HG03066 (cell line): Measurements from ENCODE around the gene HAUS3.

Experiments
- ATAC-seq: cut with Tn5 transposase; IDR thresholded peaks from one replicate; pipeline ENCODE4 v1.9.1; 2021; ENCODE audit warnings: low read depth; ENCODE audit not compliant: unreplicated experiment

HAUS3 gene

DNA sequence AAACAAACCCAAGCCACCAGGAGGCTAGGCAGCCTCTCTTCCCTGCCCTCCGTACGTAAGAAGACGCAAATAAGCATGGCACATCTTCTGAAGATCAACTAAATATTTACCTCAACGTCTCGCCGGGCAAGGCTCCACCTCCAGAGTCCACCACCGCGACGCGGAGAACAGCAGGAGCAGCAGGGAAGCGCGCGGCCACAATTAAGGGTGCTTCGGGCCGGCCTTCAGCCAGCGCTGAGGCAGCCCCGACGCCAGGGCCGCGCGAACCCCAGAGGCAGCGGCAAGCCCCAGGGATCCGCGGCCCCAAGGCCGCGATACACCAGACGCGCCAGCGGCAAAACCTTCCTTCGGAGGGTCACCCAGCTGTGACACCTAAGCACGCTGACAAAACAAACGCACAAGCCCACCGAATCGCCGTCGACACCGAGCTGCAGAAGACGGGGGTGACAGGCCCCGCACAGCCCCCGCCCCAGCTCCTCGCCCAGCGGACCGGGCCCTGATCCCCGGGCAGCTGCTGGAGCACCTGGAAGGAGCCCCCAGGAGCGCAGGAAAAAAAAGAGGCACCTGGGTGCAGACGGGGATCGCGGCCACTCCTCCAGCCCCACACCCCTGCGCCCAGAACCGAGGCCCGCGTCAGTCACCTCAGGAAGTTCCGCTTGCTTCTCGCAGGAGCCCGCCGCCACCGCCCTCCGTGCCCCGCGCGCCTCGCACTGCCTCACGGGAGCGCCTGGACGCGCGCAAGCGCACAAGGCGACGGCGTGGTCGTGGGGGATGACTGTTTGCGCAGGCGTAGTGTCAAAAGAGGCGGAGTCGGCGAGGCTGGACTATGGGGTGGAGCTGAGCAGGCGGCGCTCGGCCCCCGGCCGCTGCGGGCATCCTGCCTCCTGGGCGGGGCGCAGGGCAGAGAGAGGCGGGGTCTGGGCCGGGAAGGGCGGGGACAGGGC is at the start of gene HAUS3, which contains the start of gene POLN:
TSS of gene HAUS3 (minus strand) at position 712 of the 944 bp plus-strand sequence. CDS start 1,175 bp downstream, outside the sequence.
TSS of gene POLN (minus strand) at position 712 of the 944 bp plus-strand sequence. CDS start 12,890 bp downstream, outside the sequence.
- ATAC-seq, result peak; percentile 86

DNA sequence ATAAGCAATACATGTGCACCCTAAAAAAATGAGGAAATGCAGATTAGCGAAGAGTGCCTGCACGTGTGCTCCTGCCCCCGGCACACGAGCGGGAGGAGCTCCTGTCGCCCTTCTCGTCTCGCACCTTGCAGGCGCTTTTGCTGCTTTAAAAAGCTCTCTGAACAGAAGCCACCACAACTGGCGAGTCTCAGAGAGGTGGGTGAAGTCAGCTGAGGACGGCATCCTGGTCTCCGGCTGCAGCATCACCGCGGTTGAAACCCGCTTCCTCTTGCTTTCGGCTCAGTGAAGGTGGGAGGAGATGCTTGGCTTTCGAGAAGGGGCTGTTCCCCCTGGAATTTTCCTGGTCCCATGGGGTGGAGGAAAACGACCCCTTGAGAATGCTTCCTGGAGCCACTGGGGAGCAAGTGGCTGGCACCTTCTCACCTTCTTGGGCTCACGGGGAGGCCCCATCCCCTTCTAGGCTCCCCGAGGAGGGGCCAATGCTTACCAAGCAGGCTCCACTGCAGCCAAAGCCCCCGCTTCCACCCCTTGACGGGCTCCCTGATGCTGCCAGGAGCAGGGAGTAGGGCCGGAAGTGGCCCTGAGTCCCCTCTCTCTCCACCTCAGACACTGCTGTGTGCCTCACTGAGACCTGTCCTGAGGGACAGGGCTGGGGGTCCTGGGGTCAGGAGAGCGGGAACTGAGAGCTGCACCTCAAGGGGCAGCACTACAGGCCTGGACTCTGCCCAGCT is 49.2 kb upstream of the HAUS3 start:
- ATAC-seq, result no peak

DNA sequence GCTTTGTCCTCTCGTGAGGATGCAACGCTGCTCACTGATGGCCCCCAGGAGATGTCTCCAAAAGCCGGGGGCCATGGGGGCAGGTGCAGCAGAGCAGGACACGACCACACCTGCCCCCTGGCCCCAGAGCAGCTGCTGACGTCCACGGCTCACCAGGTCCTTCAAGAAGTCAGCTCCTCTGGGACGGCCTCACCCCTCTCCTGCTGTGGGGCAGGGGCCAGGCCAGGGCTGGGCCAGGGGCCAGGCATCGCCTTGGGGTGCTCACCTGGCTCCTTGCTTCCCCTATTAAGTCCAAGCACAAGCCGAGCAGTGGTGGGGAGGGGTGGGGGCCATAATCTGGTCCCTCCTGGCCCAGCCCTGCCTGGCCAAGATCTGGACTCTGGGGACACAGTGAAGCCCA is 48.6 kb upstream of the HAUS3 start:
- ATAC-seq, result no peak

GRCh38 chr4:2289955-2290333 is 48.0 kb upstream of the HAUS3 start:
- no peak for ATAC-seq

- ATAC-seq, result no peak
These were observed 47.5 kb upstream of the HAUS3 start for GRCh38 chr4:2289311-2289954.

GRCh38 chr4:2288051-2288541 is 46.2 kb upstream of the HAUS3 start:
- no peak for ATAC-seq

GRCh38 chr4:2287594-2287915 is 45.6 kb upstream of the HAUS3 start:
- ATAC-seq, result no peak

GRCh38 chr4:2286904-2287593 is 45.1 kb upstream of the HAUS3 start:
- no peak for ATAC-seq

GRCh38 chr4:2285613-2286381 is 43.9 kb upstream of the HAUS3 start:
- ATAC-seq, result no peak

- no peak for ATAC-seq
These were observed 43.2 kb upstream of the HAUS3 start for GRCh38 chr4:2284934-2285612.

DNA sequence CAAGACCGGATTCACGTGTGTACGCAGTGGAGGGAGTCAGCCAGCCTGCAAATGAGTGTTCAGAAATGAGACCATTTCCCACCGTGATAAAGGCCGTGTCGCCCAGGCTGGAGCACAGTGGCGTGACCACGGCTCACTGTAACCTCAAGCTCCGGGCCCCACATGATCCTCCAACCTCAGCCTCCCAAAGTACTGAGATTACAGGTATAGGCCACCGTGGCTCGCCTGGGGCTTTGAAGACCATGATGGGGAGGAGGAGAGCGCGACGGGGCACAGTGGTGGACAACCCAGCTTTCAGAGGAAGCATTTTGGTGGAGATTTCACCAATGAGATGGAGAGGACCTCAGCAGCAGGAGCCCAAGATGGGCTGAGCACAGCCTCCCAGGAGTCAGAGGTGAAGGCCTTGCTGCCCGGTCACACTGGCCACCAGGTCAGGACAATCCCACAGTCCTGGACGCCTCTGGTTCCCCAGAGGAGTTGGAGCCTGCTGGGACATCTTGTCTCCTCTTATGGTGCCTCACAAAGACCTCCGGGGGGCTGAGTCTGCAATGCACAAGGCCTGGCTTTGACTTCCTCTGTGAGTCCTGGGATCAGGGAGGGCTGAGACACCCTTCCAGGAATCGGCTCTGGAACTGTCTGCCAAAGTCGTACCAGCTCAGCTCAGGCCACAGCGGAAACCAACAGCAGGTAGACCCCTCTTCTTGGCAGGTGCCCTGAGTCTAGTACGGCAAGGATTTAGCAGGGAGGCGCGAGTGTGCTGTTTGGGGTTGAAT is 42.4 kb upstream of the HAUS3 start:
- ATAC-seq, result no peak

GRCh38 chr4:2283199-2283711 is 41.3 kb upstream of the HAUS3 start:
- no peak for ATAC-seq

DNA sequence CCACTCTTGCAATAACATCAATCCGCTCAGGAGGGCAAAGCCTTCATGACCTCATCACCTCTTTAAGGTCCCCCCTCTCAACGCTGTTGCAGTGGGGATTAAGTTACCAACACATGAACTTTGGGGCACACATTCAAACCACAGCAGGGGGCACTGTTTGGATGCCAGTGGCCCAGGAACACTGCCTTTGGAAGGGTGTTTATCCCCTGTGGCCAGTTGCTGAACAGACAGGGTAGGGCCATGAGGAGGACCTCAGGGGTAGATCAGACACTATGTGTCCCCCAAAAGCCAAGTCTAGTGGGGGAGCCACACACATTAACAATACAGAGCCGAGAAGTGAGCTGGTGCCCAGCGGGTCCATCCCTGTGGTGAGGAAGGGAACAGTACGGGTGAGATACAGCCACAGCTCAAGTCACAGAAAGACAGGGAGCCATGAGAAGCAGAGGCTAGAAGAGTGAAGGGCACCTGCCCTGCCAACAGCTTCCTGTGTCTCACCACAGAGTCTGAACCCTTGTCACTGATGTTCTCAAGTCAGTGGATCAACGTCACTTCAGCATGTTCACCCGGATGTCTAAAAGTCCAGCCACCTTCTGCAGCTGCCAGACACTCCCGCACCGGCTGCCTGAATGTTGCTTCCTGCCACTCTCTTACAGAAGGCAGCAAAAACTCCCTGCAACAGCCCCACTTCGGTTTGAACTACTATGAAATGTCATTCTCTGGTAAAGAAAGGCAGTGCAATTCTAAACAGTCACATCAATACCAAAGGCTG is 39.8 kb upstream of the HAUS3 start:
- ATAC-seq, result no peak

- ATAC-seq, result no peak
These were observed 38.8 kb upstream of the HAUS3 start for GRCh38 chr4:2280531-2281300.

GRCh38 chr4:2277956-2278355 is 36.0 kb upstream of the HAUS3 start:
- ATAC-seq, result no peak

- ATAC-seq, result no peak
These were observed 34.8 kb upstream of the HAUS3 start for GRCh38 chr4:2276581-2277325.
